Inflammatory macrophage treated with lipopolysaccharide for 4 hours (primary cell): ENCODE data around the gene CACNA1H.
"Not testable (repeated sequence)": the region's sequence is repeated elsewhere in the genome, so short reads cannot be mapped to it uniquely, and the experiment has no call there.

ENCODE experiments used
- DNase-seq: peaks from one replicate; pipeline ENCODE4 v3.0.0-alpha.2; 2020

CACNA1H gene

DNA sequence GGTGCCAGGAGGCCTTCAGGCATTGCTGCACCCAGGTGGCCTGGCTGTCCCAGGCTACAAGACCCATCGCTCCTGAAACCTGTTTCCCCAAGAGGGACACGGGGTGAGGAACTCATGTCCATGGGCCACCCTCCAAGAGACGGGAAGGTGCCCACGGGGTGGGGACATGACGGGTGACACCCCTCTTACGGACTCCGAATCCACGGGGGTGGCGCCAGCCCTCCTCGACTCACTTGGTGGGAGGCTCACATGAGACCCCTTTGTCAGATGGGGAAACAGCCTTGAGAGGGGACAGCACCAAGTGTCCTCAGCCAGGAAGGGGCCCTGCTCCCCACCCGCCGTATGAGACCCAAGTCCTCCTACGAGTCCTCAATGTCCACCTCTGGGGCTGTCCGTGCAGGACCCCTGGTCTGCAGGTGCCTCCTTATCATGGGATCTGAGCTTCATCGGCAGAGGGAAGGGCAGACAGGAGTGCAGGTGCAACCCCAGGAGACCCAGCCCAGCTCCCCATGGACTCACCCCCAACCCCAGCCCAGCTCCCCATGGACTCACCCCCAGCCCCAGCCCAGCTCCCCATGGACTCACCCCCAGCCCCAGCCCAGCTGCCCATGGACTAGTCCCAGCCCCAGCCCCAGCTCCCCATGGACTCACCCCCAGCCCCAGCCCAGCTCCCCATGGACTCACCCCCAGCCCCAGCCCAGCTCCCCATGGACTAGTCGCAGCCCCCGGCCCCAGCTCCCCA lies 77.7 kb downstream of the CACNA1H start:
- not testable (repeated sequence) for DNase-seq

DNA sequence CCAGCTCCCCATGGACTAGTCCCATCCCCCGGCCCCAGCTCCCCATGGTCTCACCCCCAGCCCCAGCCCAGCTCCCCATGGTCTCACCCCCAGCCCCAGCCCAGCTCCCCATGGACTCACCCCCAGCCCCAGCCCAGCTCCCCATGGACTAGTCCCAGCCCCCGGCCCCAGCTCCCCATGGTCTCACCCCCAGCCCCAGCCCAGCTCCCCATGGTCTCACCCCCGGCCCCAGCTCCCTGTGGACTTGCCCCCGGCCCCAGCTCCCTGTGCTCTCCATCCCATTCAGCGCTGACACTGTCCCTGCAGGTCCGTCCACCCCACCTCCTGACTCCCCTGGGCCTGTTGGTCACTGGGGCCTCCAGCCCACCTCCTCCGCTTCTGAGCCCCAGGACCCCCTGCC lies 78.4 kb downstream of the CACNA1H start:
- DNase-seq: not testable (repeated sequence)

DNA sequence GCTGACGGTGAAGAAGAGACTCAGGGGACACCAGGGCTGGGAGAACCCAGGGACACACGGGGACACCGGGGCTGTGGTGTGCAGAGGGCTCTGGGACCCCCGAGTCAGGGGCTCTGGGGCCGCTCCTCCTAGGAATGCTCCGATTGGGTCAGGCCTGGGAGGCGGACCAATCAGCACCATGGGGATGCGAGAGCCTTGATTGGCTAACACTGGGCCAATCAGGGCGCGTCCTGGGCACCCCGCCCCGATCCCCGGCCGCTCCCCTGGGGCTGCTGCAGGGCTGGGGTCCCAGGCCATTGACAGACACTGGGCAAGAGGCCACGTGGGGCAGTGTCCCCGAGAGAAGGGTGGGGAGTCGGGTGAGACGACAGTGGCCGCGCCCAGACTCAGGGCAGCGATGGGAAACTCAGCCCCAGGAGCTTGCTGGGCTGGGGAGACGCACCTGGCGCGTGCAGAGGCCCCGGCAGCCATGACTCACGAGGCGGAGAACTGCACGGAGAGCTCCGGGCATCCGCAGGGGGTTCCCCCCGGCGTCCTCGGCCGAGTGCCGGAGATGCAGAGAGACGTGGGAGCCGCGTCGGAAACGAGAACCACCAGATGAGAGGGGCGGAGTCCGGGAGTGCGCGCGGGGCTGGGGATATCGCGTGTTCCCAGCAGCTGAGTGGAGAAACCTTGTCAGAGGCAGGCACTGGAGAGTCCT lies 79.3 kb downstream of the CACNA1H start:
- not testable (repeated sequence) for DNase-seq

DNA sequence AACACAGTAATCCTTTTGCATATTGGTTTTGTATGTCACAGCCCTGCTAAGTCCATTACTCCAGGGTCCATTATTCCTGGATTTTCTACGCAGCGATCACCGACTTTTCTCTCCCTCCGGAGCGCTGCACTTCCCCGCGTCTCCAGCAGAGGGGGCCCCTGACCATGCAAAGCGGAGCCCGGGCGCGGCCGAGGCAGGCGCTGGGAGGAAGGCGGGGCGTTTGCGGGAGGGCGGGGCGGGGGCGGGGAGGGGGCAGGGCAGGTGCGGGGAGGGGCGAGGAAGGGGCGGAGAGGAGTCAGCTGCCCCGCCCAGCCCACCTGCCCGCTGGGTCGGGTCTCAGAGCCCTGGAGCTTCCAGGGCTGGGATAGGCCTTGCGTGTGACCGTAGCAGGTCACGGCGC lies 83.8 kb downstream of the CACNA1H start:
- not testable (repeated sequence) for DNase-seq

DNA sequence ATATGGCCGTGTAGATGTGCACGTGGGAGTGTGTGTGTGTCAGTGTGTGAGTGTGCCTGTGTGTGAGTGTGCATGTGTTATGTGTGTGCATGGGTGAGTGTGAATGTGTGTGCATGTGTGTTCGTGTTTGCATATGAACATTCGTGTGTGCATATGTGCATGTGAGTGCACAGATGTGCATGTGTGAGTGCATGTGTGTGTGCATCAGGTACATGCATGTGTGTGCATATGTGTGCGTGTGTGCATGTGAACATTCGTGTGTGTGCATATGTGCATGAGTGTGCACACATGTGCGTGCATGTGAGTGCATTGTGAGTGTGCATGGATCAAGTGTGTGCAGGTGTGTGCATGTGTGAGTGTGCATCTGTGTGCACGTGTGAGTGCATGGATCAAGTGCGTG lies 85.1 kb downstream of the CACNA1H start:
- no peak for DNase-seq

DNA sequence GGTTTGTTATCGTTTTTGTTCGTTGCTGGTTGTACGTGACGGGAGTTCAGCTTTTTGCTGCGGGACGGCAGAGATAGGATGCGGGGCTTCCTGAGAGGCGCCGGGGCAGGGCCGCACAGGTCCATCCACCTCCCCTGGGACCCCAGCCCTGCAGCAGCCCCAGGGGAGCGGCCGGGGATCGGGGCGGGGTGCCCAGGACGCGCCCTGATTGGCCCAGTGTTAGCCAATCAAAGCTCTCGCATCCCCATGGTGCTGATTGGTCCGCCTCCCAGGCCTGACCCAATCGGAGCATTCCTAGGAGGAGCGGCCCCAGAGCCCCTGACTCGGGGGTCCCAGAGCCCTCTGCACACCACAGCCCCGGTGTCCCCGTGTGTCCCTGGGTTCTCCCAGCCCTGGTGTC lies 86.0 kb downstream of the CACNA1H start:
- DNase-seq: not testable (repeated sequence)

DNA sequence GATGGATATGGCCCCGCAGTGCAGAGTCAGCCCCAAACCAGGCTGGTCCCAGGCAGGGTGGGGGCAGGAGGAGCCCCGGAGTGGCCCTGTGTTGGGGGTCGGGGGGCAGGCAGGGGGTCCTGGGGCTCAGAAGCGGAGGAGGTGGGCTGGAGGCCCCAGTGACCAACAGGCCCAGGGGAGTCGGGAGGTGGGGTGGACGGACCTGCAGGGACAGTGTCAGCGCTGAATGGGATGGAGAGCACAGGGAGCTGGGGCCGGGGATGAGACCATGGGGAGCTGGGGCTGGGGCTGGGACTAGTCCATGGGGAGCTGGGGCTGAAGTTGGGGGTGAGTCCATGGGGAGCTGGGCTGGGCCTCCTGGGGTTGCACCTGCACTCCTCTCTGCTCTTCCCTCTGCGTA lies 86.7 kb downstream of the CACNA1H start:
- DNase-seq: not testable (repeated sequence)

DNA sequence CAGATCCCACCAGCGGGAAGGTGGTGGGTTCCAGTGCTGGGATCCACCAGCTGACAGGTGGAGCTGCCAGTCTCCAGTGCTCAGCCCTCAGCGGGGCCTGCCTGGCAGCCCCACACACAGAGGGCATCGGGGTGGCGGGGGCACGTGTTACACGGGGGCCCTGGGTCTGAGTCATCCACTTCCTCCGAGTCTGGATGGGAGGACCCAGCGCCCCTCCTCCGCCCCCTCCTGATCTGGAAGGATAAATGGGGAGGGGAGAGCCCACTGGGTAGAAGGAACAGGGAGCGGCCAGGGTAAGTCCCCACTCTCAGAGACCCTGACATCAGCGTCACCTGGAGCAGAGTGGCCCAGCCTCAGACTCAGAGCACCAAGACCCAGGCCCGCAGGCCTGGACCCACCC lies 87.5 kb downstream of the CACNA1H start, which contains the start of gene TPSAB1:
TPSAB1 (plus strand) TSS at position 270 of the 400 bp plus-strand sequence. CDS start 234 bp downstream, outside the sequence.
- not testable (repeated sequence) for DNase-seq

DNA sequence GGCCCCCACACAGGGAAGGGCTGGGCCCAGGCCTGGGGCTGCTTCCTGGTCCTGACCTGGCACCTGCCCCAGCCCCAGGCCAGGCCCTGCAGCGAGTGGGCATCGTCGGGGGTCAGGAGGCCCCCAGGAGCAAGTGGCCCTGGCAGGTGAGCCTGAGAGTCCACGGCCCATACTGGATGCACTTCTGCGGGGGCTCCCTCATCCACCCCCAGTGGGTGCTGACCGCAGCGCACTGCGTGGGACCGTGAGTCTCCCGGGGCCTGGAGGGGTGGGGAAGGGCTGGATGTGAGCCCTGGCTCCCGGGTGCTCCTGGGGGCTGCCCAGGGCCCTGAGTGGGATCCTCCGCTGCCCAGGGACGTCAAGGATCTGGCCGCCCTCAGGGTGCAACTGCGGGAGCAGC lies 88.2 kb downstream of the CACNA1H start:
- not testable (repeated sequence) for DNase-seq

DNA sequence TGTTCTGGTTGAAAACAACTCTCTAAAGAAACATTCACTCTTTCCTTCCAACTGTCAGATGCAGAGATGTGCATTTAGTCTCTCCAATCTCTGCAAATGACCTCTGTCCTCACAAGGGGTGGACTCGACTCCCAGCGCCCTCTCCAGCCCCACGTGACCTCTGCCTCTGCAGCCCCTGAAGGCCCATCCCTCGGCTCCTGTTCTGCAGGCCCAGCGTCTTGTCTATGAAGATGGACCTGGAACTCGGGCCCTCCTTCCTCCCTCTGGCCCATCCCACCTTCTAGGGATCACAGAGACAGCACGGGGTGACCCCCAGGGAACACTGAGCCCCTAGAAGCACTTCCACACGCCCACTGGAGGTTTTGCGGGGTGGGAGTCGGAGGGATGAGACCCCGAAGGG lies 90.5 kb downstream of the CACNA1H start:
- DNase-seq: not testable (repeated sequence)

DNA sequence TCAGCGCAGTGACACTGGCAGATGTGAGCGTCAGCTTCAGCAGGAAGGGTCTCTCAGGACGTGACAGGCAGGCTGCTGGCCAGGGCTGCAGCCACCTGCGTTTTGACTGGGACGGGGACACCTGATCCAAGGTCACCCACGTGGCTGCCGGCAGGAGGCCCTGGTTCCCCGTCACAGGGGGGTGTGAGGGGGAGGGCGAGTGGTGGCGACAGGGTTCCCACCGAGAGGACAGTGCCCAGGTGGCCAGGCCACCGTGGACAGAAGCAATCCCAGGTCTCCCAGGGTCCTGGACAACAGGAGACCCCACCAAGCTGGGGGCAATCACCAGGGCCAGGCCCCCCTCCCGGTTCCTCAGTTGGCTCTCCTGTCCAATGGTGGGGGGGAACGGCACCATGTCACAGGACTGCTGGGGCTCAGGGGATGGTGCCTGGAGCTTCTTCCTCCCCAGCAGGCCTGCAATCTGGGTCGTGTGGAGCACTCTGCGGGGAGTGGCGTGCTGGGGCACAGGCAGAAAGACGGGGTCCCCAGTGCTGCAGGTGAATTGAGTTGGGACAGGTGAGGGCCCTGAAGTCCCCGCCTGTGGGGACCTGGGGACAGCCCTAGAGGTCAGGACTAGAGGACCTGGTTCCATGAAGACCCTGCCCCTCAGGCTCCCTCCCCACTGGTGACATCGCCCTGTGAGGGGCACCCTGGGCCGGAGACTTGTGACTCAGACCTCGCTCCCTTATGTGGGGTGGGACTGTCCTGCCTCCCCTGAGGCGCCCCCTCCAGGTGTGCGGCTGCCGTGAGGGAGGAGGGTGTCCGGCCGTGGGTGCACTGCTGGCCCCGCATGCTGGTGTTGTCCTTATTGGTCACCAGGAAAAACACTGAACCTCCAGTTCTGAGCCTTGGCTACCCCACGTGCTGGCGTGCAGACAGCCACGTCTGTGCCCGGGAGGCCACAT lies 91.3 kb downstream of the CACNA1H start:
- DNase-seq: not testable (repeated sequence)

DNA sequence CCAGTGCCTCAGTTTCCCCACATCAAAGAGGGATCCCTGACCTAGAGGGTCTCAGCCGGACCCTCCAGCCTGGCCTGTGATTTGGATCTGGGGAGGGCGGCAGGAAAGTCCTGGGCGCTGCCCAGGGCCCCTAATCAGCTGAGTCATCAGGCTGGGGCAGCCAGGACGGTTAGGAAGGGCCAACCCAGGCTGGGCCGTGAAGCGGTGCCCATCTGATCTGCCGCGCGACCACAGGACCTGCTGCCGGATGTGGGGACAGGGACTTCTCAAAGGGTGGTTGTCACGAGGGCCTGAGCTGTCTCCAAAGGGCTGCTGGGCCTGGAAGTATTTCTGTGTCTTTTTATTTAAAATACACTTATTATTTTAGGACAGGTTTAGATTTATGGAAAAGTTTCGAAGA lies 92.0 kb downstream of the CACNA1H start:
- DNase-seq: peak; percentile 23

DNA sequence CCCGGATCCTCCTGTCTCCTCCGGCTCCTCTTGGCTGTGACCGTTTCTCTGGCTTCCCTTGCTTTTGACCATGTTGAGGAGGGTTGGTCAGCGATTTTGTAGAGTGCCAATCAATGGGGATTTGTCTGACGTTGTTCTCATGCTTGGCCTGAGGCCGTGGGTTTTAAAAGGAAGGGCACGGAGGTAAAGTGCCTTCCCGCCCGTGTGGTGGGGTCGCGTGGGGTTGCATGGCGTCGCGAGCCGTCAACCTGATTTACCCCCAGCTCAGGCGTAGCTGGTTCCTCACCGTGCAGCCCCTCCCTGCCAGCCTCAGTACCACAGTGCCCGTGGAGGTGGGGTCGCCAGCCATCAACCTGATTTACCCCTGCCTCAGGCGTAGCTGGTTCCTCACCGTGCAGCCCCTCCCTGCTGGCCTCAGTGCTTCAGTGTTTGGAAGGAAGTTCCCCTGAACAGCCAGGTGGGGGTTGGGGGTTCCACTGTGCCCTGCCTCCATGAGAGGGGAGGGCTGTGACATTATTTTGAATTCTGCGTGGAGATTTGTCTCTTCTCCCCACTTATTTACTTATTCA lies 92.6 kb downstream of the CACNA1H start:
- DNase-seq: no peak

DNA sequence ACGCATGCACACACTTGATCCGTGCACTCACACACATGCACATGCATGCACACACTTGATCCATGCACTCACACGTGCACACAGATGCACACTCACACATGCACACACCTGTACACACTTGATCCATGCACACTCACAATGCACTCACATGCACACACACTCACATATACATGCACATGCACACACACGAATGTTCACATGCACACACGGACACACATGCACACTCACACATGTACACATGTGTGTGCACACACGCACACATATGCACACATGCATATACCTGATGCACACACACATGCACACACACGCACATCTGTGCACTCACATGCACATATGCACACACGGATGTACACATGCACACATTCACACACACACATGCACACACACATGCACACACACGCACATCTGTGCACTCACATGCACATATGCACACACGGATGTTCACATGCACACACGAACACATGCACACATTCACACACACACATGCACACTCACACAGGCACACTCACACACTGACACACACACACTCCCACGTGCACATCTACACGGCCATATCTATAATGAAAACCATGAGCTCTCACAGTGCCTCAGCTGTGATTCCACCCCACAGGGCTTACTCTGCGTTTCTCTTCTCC lies 95.1 kb downstream of the CACNA1H start:
- not testable (repeated sequence) for DNase-seq

DNA sequence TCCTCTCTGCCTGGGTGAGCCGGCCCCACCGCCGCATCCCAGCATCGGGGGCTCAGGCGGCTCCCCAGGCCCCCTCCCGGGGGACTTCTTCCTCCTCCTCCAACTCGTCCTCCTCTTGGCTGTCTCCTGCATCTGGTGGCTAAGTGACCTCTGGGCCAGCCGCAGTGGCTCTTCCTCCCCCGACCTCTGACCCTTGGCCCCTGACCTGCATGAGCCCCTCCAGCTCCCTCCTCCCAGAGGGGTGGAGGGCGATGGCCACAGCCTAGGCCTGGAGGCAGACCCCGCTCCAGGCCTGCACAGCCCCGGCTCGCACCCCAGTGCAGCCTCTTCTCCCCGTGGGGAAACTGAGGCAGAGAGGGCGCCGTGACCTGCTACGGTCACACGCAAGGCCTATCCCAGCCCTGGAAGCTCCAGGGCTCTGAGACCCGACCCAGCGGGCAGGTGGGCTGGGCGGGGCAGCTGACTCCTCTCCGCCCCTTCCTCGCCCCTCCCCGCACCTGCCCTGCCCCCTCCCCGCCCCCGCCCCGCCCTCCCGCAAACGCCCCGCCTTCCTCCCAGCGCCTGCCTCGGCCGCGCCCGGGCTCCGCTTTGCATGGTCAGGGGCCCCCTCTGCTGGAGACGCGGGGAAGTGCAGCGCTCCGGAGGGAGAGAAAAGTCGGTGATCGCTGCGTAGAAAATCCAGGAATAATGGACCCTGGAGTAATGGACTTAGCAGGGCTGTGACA lies 96.3 kb downstream of the CACNA1H start:
- DNase-seq: not testable (repeated sequence)

DNA sequence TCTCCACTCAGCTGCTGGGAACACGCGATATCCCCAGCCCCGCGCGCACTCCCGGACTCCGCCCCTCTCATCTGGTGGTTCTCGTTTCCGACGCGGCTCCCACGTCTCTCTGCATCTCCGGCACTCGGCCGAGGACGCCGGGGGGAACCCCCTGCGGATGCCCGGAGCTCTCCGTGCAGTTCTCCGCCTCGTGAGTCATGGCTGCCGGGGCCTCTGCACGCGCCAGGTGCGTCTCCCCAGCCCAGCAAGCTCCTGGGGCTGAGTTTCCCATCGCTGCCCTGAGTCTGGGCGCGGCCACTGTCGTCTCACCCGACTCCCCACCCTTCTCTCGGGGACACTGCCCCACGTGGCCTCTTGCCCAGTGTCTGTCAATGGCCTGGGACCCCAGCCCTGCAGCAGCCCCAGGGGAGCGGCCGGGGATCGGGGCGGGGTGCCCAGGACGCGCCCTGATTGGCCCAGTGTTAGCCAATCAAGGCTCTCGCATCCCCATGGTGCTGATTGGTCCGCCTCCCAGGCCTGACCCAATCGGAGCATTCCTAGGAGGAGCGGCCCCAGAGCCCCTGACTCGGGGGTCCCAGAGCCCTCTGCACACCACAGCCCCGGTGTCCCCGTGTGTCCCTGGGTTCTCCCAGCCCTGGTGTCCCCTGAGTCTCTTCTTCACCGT lies 100.9 kb downstream of the CACNA1H start:
- not testable (repeated sequence) for DNase-seq

DNA sequence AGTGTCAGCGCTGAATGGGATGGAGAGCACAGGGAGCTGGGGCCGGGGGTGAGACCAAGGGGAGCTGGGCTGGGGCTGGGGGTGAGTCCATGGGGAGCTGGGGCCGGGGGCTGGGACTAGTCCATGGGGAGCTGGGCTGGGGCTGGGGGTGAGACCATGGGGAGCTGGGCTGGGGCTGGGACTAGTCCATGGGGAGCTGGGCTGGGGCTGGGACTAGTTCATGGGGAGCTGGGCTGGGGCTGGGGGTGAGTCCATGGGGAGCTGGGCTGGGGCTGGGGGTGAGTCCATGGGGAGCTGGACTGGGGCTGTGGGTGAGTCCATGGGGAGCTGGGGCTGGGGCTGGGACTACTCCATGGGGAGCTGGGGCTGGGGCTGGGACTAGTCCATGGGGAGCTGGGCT lies 101.9 kb downstream of the CACNA1H start:
- DNase-seq: not testable (repeated sequence)

DNA sequence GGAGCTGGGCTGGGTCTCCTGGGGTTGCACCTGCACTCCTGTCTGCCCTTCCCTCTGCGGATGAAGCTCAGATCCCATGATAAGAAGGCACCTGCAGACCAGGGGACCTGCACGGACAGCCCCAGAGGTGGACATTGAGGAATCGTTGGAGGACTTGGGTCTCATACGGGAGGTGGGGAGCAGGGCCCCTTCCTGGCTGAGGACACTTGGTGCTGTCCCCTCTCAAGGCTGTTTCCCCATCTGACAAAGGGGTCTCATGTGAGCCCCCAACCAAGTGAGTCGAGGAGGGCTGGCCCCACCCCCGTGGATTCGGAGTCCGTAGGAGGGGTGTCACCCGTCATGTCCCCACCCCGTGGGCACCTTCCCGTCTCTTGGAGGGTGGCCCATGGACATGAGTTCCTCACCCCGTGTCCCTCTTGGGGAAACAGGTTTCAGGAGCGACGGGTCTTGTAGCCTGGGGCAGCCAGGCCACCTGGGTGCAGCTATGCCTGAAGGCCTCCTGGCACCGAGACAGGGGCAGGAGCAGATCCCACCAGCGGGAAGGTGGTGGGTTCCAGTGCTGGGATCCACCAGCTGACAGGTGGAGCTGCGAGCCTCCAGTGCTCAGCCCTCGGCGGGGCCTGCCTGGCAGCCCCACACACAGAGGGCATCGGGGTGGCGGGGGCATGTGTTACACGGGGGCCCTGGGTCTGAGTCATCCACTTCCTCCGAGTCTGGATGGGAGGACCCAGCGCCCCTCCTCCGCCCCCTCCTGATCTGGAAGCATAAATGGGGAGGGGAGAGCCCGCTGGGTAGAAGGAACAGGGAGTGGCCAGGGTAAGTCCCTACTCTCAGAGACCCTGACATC lies 102.6 kb downstream of the CACNA1H start, which contains the start of gene TPSD1:
TPSD1 (plus strand) TSS at position 794 of the 847 bp plus-strand sequence. CDS start 212 bp downstream, outside the sequence.
- DNase-seq: not testable (repeated sequence)

DNA sequence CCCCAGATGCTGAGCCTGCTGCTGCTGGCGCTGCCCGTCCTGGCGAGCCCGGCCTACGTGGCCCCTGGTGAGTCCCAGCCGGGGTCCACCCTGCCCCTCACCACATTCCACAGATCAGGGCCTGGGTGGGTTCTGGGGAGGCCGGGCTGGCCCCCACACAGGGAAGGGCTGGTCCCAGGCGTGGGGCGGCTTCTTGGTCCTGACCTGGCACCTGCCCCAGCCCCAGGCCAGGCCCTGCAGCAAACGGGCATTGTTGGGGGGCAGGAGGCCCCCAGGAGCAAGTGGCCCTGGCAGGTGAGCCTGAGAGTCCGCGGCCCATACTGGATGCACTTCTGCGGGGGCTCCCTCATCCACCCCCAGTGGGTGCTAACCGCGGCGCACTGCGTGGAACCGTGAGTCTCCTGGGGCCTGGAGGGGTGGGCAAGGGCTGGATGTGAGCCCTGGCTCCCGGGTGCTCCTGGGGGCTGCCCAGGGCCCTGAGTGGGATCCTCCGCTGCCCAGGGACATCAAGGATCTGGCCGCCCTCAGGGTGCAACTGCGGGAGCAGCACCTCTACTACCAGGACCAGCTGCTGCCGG lies 103.5 kb downstream of the CACNA1H start:
- not testable (repeated sequence) for DNase-seq
